K562 (cell line): ENCODE measurements around the gene HHATL. TPM values are rescaled to one million over a fixed set of nuclear protein-coding genes. Genes with fewer than 3 reads are reported as not detected.

Experiments used
- ATAC-seq: fragments of 200-7000 bp; cut with Tn5 transposase; 3 replicates; pipeline ENCODE4 v1.9.1; 2020; ENCODE audit warnings: moderate library complexity
- BruUV-seq: library from RNA; stranded (reverse); fragments of 400-500 nt; replicated peaks from 2 replicates; lab custom pipeline; 2021; lab: Mats Ljungman, UMichigan
- CTCF ChIA-PET: fragments of 300-600 bp; formaldehyde crosslinking; extraction: SDS; loops from one replicate; lab custom pipeline; 2021; ENCODE audit warnings: low intra/inter-chr PET ratio; lab: Yijun Ruan, JAX
- POLR2A ChIA-PET: fragments of 300-600, 350-650 bp; sonication (Branson Sonifier 250); formaldehyde crosslinking; extraction: SDS; loops from one replicate; lab custom pipeline; 2021; ENCODE audit warnings: antibody characterized with exemption, inconsistent platforms; lab: Yijun Ruan, JAX
- DNase-seq, 4 experiments: peaks; one replicate each; pipeline versions ENCODE4 v3.0.0 to v3.0.0-alpha.2; 2011 to 2018; ENCODE audit warnings: low spot score in 3 of 4, mixed read lengths in 3 of 4; ENCODE audit errors: extremely low read depth in 1 of 4
- FAIRE-seq: peaks from 2 replicates; lab custom pipeline; 2011; peaks lifted over from hg19 to GRCh38; lab: Jason Lieb, UNC
- H2AFZ ChIP-seq: 2 replicates; pipeline ENCODE4 v1.6.0; 2011; ENCODE audit warnings: low read depth, low read length, control low read depth, inconsistent platforms
- H3K27ac ChIP-seq: fragments of 200-600 bp; 3 replicates; pipeline ENCODE4 v1.8.0; 2011; ENCODE audit warnings: low read depth, mild to moderate bottlenecking, control low read depth, inconsistent platforms, low read length, moderate library complexity, mixed read lengths; ENCODE audit errors: extremely low read depth
- H3K27me3 ChIP-seq, 2 experiments: fragments of 300-600 bp in 1 of 2; 2 replicates in 1 of 2; 3 replicates in 1 of 2; pipeline versions ENCODE4 v1.6.0 to v1.8.0; 2011; ENCODE audit warnings: inconsistent platforms in 2 of 2, low read length in 2 of 2, mild to moderate bottlenecking in 1 of 2, mixed read lengths in 1 of 2, moderate library complexity in 1 of 2; ENCODE audit not compliant: control insufficient read depth in 2 of 2, insufficient read depth in 2 of 2
- H3K36me3 ChIP-seq: fragments of 300-600 bp; 3 replicates; pipeline ENCODE4 v1.8.0; 2011; ENCODE audit warnings: mild to moderate bottlenecking, low read length, inconsistent platforms; ENCODE audit not compliant: control insufficient read depth, insufficient read depth
- H3K4me1 ChIP-seq, 2 experiments: fragments of 200-600 bp in 1 of 2; replicated peaks in 1 of 2; 2 replicates in 1 of 2; 3 replicates in 1 of 2; pipeline versions ENCODE4 v1.5.1 to v1.8.0; 2011; ENCODE audit warnings: inconsistent platforms in 2 of 2, low read length in 2 of 2, mild to moderate bottlenecking in 1 of 2, mixed read lengths in 1 of 2, moderate library complexity in 1 of 2; ENCODE audit not compliant: control insufficient read depth in 2 of 2, insufficient read depth in 2 of 2
- H3K4me2 ChIP-seq: 2 replicates; pipeline ENCODE4 v1.6.1; 2011; ENCODE audit warnings: low read length, control low read depth, inconsistent platforms, mixed read lengths; ENCODE audit not compliant: insufficient read depth
- H3K4me3 ChIP-seq: fragments of 200-600 bp; sonication (generic), shearing (Covaris generic); 2 replicates; pipeline ENCODE4 v1.5.1; 2016; ENCODE audit warnings: control low read depth, inconsistent platforms
- H3K79me2 ChIP-seq: fragments of 200-600 bp; 3 replicates; pipeline ENCODE4 v1.8.0; 2011; ENCODE audit warnings: low read length, inconsistent platforms; ENCODE audit not compliant: control insufficient read depth, insufficient read depth
- H3K9ac ChIP-seq, 2 experiments: 2 replicates each; pipeline versions ENCODE4 v1.6.0 to v1.6.1; 2011; ENCODE audit warnings: low read depth in 2 of 2, low read length in 2 of 2, control low read depth in 1 of 2, inconsistent platforms in 1 of 2, mild to moderate bottlenecking in 1 of 2, mixed read lengths in 1 of 2; ENCODE audit not compliant: insufficient read depth in 1 of 2
- H3K9me1 ChIP-seq: one replicate; pipeline ENCODE4 v1.6.0; 2011; ENCODE audit warnings: inconsistent platforms, mild to moderate bottlenecking, low read length, moderate library complexity; ENCODE audit not compliant: control insufficient read depth, insufficient read depth
- H3K9me3 ChIP-seq: replicated peaks from 2 replicates; pipeline ENCODE4 v1.5.1; 2011; ENCODE audit warnings: low read depth, low read length, inconsistent platforms; ENCODE audit not compliant: control insufficient read depth, insufficient read depth
- H4K20me1 ChIP-seq: replicated peaks from 2 replicates; pipeline ENCODE4 v1.6.1; 2011; ENCODE audit warnings: low read length, inconsistent platforms, mixed read lengths; ENCODE audit not compliant: control insufficient read depth, insufficient read depth
- ATF4 ChIP-seq: fragments of 450-650 bp; formaldehyde crosslinking; IDR thresholded peaks from 2 replicates; pipeline ENCODE4 v1.4.0; 2022; ENCODE audit warnings: mild to moderate bottlenecking, moderate library complexity
- RBM25 ChIP-seq: fragments of 200-400 bp; formaldehyde crosslinking; IDR thresholded peaks from 2 replicates; pipeline ENCODE4 v1.6.1; 2018; ENCODE audit warnings: low read length, low read depth, moderate library complexity; ENCODE audit not compliant: severe bottlenecking
- ZNF217 ChIP-seq: sonication (generic); formaldehyde crosslinking; IDR thresholded peaks from 2 replicates; pipeline ENCODE4 v1.8.0; 2022; ENCODE audit warnings: mild to moderate bottlenecking, missing genetic modification reagents
- ZNF668 ChIP-seq: fragments of 250-450 bp; sonication (Bioruptor Pico); IDR thresholded peaks from 2 replicates; pipeline ENCODE4 v1.8.0; 2022; ENCODE audit warnings: mild to moderate bottlenecking, inconsistent platforms
- WGBS: fragments of 100-300 bp; shearing (Covaris generic); methylation state at CpG from one replicate; pipeline ENCODE4 v1.1.6; 2016; ENCODE audit warnings: low coverage, mixed read lengths; ENCODE audit not compliant: insufficient coverage; ENCODE audit errors: missing lambda C conversion rate; 5-methylcytosine and 5-hydroxymethylcytosine counted together
- in situ Hi-C: fragments of 300-500 bp; cut with MboI; formaldehyde crosslinking; loops from 4 replicates; pipeline ENCODE4 v1.15.0; 2018; ENCODE audit warnings: inconsistent platforms, mixed read lengths
- intact Hi-C: fragments of 100-400 bp; cut with micrococcal nuclease; formaldehyde crosslinking; loops from 2 replicates; pipeline ENCODE4 v1.14.2; 2022
- polyA plus RNA-seq, 8 experiments: library from polyadenylated mRNA; depleted of rRNA in 4 of 8; stranded (reverse) in 5 of 8; unstranded in 3 of 8; fragments of >200 nt; fragmentation: Nextera tagmentation in 2 of 8; fragmentation: Illumina TruSeq in 1 of 8; extraction: Ambion mirVana in 2 of 8; extraction: Trizol in 1 of 8; gene quantifications; 2 replicates each; pipeline versions ENCODE4 v1.2.1 to v1.2.3, GENCODE V29; 2011 to 2014; ENCODE audit warnings: inconsistent platforms in 1 of 8, missing spikeins in 1 of 8
- total RNA-seq, 7 experiments: library from RNA; depleted of rRNA in 6 of 7; stranded (reverse); fragments of >200 nt in 6 of 7; fragmentation: Illumina TruSeq in 2 of 7; extraction: Trizol in 2 of 7; gene quantifications; 2 replicates each; pipeline versions ENCODE4 v1.2.1 to v1.2.3, GENCODE V29; 2011 to 2021; ENCODE audit warnings: low replicate concordance in 1 of 7

HHATL gene
- total and polyA plus RNA-seq, 9 of the 15 experiments (the other 6 are each of a cell fraction or from before 2014, with no cell fraction given): not detected

- H3K9ac ChIP-seq: peak overlapping the region in 1 of 2 experiments; percentile 50; a peak in 1 of 4 replicates
- no peak overlapping the region for H3K4me3 ChIP-seq
- CTCF ChIA-PET: no interaction called here
- no peak overlapping the region for H2AFZ ChIP-seq
- no peak overlapping the region for H3K27ac ChIP-seq
- peaks cover 19% of the 10 kb centered on the region; the same call in 1 of the 2 replicates for H4K20me1 ChIP-seq
- POLR2A ChIA-PET: interaction anchor here (0.6 to 1.0 kb wide), 2 partner anchors 10 to 43 kb away, joined by 3 to 5 read pairs; no protein-coding TSS in a partner anchor
- ATAC-seq: no peak
- BruUV-seq: no TSS peak
- no peaks in the 10 kb centered on the region for H3K36me3 ChIP-seq
- H3K79me2 ChIP-seq: no peaks in the 10 kb centered on the region
- in situ Hi-C loops (no loop called here), intact Hi-C loops (no loop called here)
- peaks cover 5% of the 10 kb centered on the region for H3K9me1 ChIP-seq
- WGBS: 4% methylated on average over 12 of the region's 15 CpGs
- H3K4me2 ChIP-seq: no peak overlapping the region
- H3K27me3 ChIP-seq: peaks cover 32 to 81% of the 10 kb centered on the region in 2 experiments
- FAIRE-seq: no peak
- peaks cover 3 to 26% of the 10 kb centered on the region in 2 experiments; a peak in 3 of 5 replicates for H3K4me1 ChIP-seq
- DNase-seq: no peak
- no peaks in the 10 kb centered on the region for H3K9me3 ChIP-seq
- TF ChIP-seq ZNF668 (CRISPR knock-in tag): no peak
- no peak for TF ChIP-seq ATF4 (CRISPR knock-in tag)
- no peak for TF ChIP-seq ZNF217 (CRISPR knock-in tag)
- no peak for TF ChIP-seq RBM25
These were observed 14.6 kb downstream of the HHATL start for GRCh38 chr3:42688016-42688415.
